Right lobe of liver (tissue), 6 donors: Measurements from ENCODE around the gene MTIF2. TPM values are rescaled to one million over a fixed set of nuclear protein-coding genes. Genes with fewer than 3 reads are reported as not detected.
"Not testable (repeated sequence)": the region's sequence is repeated elsewhere in the genome, so short reads cannot be mapped to it uniquely, and the experiment has no call there.

Experiments
- ATAC-seq, 4 donors: fragments of 200-7000 bp; cut with Tn5 transposase; one replicate each; pipeline ENCODE4 v1.9.1; 2020; ENCODE audit warnings: mild to moderate bottlenecking in 4 of 4, moderate library complexity in 4 of 4
- DNase-seq, 3 donors: peaks; one replicate each; pipeline ENCODE4 v3.0.0-alpha.2; 2020
- H3K27ac ChIP-seq, 3 donors: fragments of 200-600 bp; one replicate each; pipeline ENCODE4 v1.8.0; 2022
- H3K27me3 ChIP-seq, 2 donors: fragments of 200-600 bp; one replicate each; pipeline ENCODE4 v1.8.0; 2022
- H3K36me3 ChIP-seq, 4 donors: fragments of 200-600 bp; sonication (generic) in 1 of 4; one replicate each; pipeline versions ENCODE4 v1.5.1 to v1.8.0; 2017 to 2022; ENCODE audit warnings: control low read depth in 1 of 4
- H3K4me1 ChIP-seq, 4 donors: fragments of 200-600 bp; sonication (generic) in 1 of 4; one replicate each; pipeline versions ENCODE4 v1.5.1 to v1.8.0; 2017 to 2022; ENCODE audit warnings: control low read depth in 1 of 4
- H3K4me3 ChIP-seq, 3 donors: fragments of 200-600 bp; one replicate each; pipeline ENCODE4 v1.8.0; 2022
- H3K9me3 ChIP-seq, 4 donors: fragments of 200-600 bp; sonication (generic) in 1 of 4; one replicate each; pipeline versions ENCODE4 v1.5.1 to v1.8.0; 2017 to 2022; ENCODE audit warnings: control low read depth in 1 of 4
- POLR2A ChIP-seq: fragments of 450-650 bp; IDR thresholded peaks from one replicate; pipeline ENCODE4 v1.6.1; 2017; ENCODE audit warnings: antibody characterized with exemption, mild to moderate bottlenecking
- WGBS: methylation state at CpG from one replicate; pipeline ENCODE4 v1.1.6; 2018; ENCODE audit warnings: low coverage, low lambda C conversion rate; ENCODE audit not compliant: insufficient coverage; ENCODE audit errors: missing lambda C conversion rate; 5-methylcytosine and 5-hydroxymethylcytosine counted together
- intact Hi-C, 2 donors: fragments of 100-400 bp; cut with DNase I; formaldehyde crosslinking; loops; one replicate each; pipeline versions ENCODE4 v1.11.2 to v1.14.1; 2022
- total RNA-seq, 6 experiments: library from RNA; depleted of rRNA in 2 of 6; stranded (reverse); fragments of >200 nt in 2 of 6; fragmentation: NEBNext Ultra II Directional in 3 of 6; extraction: Animal tissue kit (Norgen Biotek cat#: 25700) in 3 of 6; gene quantifications; one replicate each; pipeline versions ENCODE4 v1.1.0 to v1.2.4, GENCODE V29; 2016 to 2023
- TF ChIP-seq, protein P1 (sequence below), 4 donors: fragments of 200-600 bp in 3 of 4; fragments of 450-650 bp in 1 of 4; IDR thresholded peaks; one replicate each; pipeline versions ENCODE4 v1.5.1 to v1.8.0; 2016 to 2022; ENCODE audit warnings: antibody characterized with exemption in 4 of 4, mild to moderate bottlenecking in 2 of 4
- donor health status: DM: no; HTN: yes; CAD: no.
- donor health status: DM: no; HTN: no; CAD: no.
- donor health status: DM: no; HTN: no; CAD: no.
- donor health status: DM: no; HTN: yes; CAD: no.
- donor health status: DM: no; HTN: yes; CAD: no.

The MTIF2 gene
- total RNA-seq, 6 experiments from 2014 or later, result 18.3 to 28.3 (median 23.9) TPM

DNA sequence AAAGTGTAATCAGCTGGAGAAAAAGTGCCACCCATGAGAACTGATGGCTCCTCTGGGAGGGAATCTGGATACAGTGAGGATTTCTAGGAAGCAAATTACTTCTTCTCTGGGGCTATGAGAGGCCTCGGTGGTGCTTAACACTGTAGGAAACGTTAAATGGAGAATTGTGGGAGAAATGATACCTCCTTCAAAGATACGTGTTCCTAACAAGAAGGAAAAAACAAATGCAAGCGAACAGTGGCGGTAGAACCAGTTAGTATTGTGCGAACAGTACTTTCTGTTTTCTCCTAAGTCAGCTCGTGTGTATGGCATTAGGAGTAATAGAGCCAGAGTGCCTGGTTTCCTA lies 587 bp upstream of the MTIF2 start:
- Histone ChIP-seq H3K9me3 (no peaks in the 10 kb centered on the region), H3K4me3 (peak overlapping the region; percentile 51 to 81 (median 80)), H3K4me1 (peaks cover 0 to 11% (median 2%) of the 10 kb centered on the region in 4 donors), H3K36me3 (peaks cover 0 to 21% (median 1%) of the 10 kb centered on the region in 4 donors), H3K27me3 (no peaks in the 10 kb centered on the region), H3K27ac (peak overlapping the region; percentile 71 to 85 (median 76))
- 44% methylated on average over 7 of the region's 7 CpGs for WGBS
- TF ChIP-seq POLR2A, result no peak
- TF ChIP-seq, protein P1, sequence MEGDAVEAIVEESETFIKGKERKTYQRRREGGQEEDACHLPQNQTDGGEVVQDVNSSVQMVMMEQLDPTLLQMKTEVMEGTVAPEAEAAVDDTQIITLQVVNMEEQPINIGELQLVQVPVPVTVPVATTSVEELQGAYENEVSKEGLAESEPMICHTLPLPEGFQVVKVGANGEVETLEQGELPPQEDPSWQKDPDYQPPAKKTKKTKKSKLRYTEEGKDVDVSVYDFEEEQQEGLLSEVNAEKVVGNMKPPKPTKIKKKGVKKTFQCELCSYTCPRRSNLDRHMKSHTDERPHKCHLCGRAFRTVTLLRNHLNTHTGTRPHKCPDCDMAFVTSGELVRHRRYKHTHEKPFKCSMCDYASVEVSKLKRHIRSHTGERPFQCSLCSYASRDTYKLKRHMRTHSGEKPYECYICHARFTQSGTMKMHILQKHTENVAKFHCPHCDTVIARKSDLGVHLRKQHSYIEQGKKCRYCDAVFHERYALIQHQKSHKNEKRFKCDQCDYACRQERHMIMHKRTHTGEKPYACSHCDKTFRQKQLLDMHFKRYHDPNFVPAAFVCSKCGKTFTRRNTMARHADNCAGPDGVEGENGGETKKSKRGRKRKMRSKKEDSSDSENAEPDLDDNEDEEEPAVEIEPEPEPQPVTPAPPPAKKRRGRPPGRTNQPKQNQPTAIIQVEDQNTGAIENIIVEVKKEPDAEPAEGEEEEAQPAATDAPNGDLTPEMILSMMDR (IDR thresholded peaks at IDR 0.05), result no peak
- DNase-seq (no peak), ATAC-seq (peak in 2 of 4 donors; percentile 2 to 5)
- intact Hi-C loops, result no loop called here

DNA sequence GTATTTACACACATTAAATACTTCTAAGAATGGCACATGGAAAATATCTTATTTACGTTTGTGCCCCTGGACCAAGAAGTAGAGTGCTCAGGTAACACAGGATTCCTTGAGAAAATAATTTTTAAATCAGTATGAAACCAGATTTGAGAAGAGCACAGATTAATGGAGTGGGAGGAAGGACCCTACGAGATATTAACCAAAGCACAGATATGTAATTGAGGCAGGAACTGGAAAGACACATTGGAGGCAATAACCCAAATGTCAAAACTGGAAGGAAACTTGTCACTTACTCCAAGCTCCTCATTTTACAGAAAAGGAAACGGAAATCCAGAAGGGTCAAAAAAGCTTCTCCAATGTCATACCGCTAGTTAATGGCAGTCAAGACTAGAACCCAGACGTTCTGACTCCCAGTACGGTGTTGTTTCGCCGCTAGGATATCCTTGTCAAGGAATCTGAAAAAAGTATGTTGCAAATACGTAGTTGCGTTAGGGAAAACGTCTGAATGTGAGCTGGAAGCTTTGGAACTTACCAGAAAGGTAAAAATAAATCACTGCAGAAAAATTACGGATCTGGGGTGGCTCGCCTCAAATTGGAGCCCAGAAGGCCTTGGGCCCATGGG lies 634 bp downstream of the MTIF2 start:
- DNase-seq (no peak), ATAC-seq (peak in 1 of 4 donors; percentile 3)
- WGBS, result 6% methylated on average over 13 of the region's 13 CpGs
- H3K9me3 ChIP-seq, result no peaks in the 10 kb centered on the region
- intact Hi-C loops, result no loop called here
- H3K4me3 ChIP-seq, result peak overlapping the region; percentile 51 to 81 (median 80)
- TF ChIP-seq, protein P1 (IDR thresholded peaks at IDR 0.05), result no peak
- TF ChIP-seq POLR2A, result no peak
- no peaks in the 10 kb centered on the region for H3K27me3 ChIP-seq
- H3K27ac ChIP-seq, result peak overlapping the region; percentile 71 to 85 (median 76)
- peaks cover 0 to 33% (median 5%) of the 10 kb centered on the region in 4 donors for H3K36me3 ChIP-seq
- peaks cover 0 to 11% (median 2%) of the 10 kb centered on the region in 4 donors for H3K4me1 ChIP-seq

DNA sequence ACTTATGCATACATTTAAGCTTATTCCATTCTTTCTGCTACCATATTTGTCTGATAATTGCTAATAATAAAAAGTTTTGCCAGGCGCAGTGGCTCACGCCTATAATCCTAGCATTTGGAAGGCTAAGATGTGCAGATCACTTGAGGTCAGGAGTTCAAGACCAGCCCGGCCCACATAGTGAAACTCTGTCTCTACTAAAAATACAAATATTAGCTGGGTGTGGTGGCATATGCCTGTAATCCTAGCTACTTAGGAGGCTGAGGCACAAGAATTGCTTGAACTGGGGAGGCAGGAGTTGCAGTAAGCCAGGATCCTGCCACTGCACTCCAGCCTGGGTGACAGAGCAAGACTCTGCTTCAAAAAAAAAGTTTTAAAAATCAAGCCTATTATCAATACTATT lies 9.4 kb downstream of the MTIF2 start:
- H3K4me3 ChIP-seq, H3K27me3 ChIP-seq, H3K27ac ChIP-seq, DNase-seq, H3K4me1 ChIP-seq, ATAC-seq, H3K9me3 ChIP-seq, intact Hi-C loops: not testable (repeated sequence)
- H3K36me3 ChIP-seq, result peaks cover 3 to 81% (median 24%) of the 10 kb centered on the region in 4 donors
- 83% methylated on average over 2 of the region's 3 CpGs for WGBS

DNA sequence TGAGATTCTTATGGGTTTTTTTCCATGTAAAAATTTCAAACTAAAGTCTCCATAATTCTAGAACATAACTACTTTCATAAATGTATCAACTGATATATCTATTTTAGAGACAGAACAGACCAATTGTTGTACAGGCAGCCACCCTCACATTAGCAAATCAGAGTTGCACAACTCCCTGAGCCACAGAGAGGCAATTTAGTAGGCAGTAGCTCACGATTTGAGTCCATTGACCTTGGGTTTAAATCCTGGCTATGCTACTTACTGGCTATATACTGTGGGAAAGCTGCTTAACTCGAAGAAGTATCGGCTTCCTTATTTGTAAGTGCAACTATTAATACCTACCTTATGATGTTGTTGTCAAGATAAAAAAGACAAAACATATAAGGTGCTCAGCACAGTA lies 16.2 kb downstream of the MTIF2 start:
- peak in 2 of 4 donors; percentile 65 to 71 for ATAC-seq
- WGBS, result 60% methylated on average over 3 of the region's 3 CpGs
- H3K4me1 ChIP-seq, result no peaks in the 10 kb centered on the region
- intact Hi-C loops, result no loop called here
- no peak for DNase-seq
- no peak overlapping the region for H3K27ac ChIP-seq
- H3K9me3 ChIP-seq, result no peaks in the 10 kb centered on the region
- no peaks in the 10 kb centered on the region for H3K27me3 ChIP-seq
- H3K36me3 ChIP-seq, result peaks cover 3 to 56% (median 15%) of the 10 kb centered on the region in 4 donors
- no peak for TF ChIP-seq POLR2A
- TF ChIP-seq, protein P1 (IDR thresholded peaks at IDR 0.05), result no peak
- H3K4me3 ChIP-seq, result no peak overlapping the region

DNA sequence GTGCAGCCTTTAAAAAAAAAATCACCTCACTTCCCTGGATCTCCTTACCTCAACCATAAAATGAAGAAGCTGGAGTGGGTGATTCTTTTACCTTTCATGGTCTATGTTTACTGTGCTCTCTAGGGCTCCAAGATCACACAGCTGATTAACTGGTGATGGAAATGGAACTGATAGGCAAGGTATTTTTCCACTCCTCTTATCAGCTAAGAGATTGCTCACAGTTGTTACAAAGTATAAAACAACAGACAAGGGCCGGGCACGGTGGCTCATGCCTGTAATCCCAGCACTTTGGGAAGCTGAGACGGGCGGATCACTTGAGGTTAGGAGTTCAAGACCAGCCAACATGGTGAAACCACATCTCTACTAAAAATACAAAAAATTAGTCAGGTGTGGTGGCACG lies 22.0 kb downstream of the MTIF2 start:
- no peaks in the 10 kb centered on the region for H3K27me3 ChIP-seq
- H3K36me3 ChIP-seq, result peaks cover 0 to 65% (median 14%) of the 10 kb centered on the region in 4 donors
- WGBS, result 90% methylated on average over 2 of the region's 5 CpGs
- no peak for ATAC-seq
- H3K9me3 ChIP-seq, result no peaks in the 10 kb centered on the region
- no peak overlapping the region for H3K4me3 ChIP-seq
- no peak for DNase-seq
- H3K27ac ChIP-seq, result no peak overlapping the region
- intact Hi-C loops, result no loop called here
- no peaks in the 10 kb centered on the region for H3K4me1 ChIP-seq
- no peak for TF ChIP-seq POLR2A
- TF ChIP-seq, protein P1 (IDR thresholded peaks at IDR 0.05), result no peak
